Endothelial cell of umbilical vein (primary cell): ENCODE results near the gene GTF2H1. TPM values are rescaled to one million over a fixed set of nuclear protein-coding genes. Genes with fewer than 3 reads are reported as not detected.

Experiments
- BruUV-seq: library from RNA; stranded (reverse); fragments of 400-500 nt; replicated peaks from 2 replicates; lab custom pipeline; 2021; lab: Mats Ljungman, UMichigan
- CTCF ChIA-PET: fragments of 300-600, 350-600 bp; sonication (Branson Sonifier 250); formaldehyde crosslinking; loops from one replicate; lab custom pipeline; 2021; ENCODE audit warnings: antibody characterized with exemption, inconsistent platforms; lab: Charles Lee
- POLR2A ChIA-PET: fragments of 300-600, 350-600 bp; sonication (Branson Sonifier 250); formaldehyde crosslinking; loops from one replicate; lab custom pipeline; 2021; ENCODE audit warnings: antibody characterized with exemption, inconsistent platforms; lab: Charles Lee
- DNase-seq: peaks from one replicate; pipeline ENCODE4 v3.0.0-alpha.2; 2011; ENCODE audit warnings: low read depth, low spot score
- FAIRE-seq: peaks from 2 replicates; lab custom pipeline; 2011; peaks lifted over from hg19 to GRCh38; lab: Jason Lieb, UNC
- H2AFZ ChIP-seq: 2 replicates; pipeline ENCODE4 v1.6.0; 2012; ENCODE audit warnings: low read depth, low read length, control low read depth, inconsistent platforms
- H3K27ac ChIP-seq: 2 replicates; pipeline ENCODE4 v1.5.1; 2011; ENCODE audit warnings: low read depth, mild to moderate bottlenecking, control low read depth, low read length, moderate library complexity; ENCODE audit not compliant: insufficient read depth
- H3K27me3 ChIP-seq, 2 experiments: 2 replicates each; pipeline versions ENCODE4 v1.6.0 to v1.6.1; 2011; ENCODE audit warnings: low read length in 2 of 2, mixed read lengths in 1 of 2; ENCODE audit not compliant: control insufficient read depth in 2 of 2, insufficient read depth in 2 of 2
- H3K36me3 ChIP-seq, 2 experiments: 2 replicates in 1 of 2; 3 replicates in 1 of 2; pipeline ENCODE4 v1.5.1; 2011; ENCODE audit warnings: low read length in 2 of 2, mild to moderate bottlenecking in 1 of 2, moderate library complexity in 1 of 2; ENCODE audit not compliant: control insufficient read depth in 2 of 2, insufficient read depth in 2 of 2; ENCODE audit errors: extremely low read depth in 1 of 2
- H3K4me1 ChIP-seq: 3 replicates; pipeline ENCODE4 v1.5.1; 2011; ENCODE audit warnings: mild to moderate bottlenecking, low read length; ENCODE audit not compliant: control insufficient read depth, insufficient read depth; ENCODE audit errors: extremely low read depth
- H3K4me2 ChIP-seq: 2 replicates; pipeline ENCODE4 v1.6.1; 2011; ENCODE audit warnings: low read length, control low read depth, mixed read lengths; ENCODE audit not compliant: insufficient read depth
- H3K4me3 ChIP-seq, 3 experiments: fragments of 200-600 bp in 1 of 3; sonication (generic), shearing (Covaris generic) in 1 of 3; replicated peaks in 1 of 3; 2 replicates each; pipeline ENCODE4 v1.5.1; 2011 to 2016; ENCODE audit warnings: control low read depth in 3 of 3, low read length in 3 of 3, mild to moderate bottlenecking in 2 of 3, inconsistent platforms in 1 of 3, low read depth in 1 of 3, moderate library complexity in 1 of 3; ENCODE audit not compliant: insufficient read depth in 1 of 3
- H3K79me2 ChIP-seq: 2 replicates; pipeline ENCODE4 v1.6.0; 2012; ENCODE audit warnings: low read length, inconsistent platforms; ENCODE audit not compliant: control insufficient read depth, insufficient read depth
- H3K9ac ChIP-seq: replicated peaks from 2 replicates; pipeline ENCODE3; 2011; ENCODE audit warnings: low read length, control low read depth; ENCODE audit not compliant: insufficient read depth; ENCODE audit errors: extremely low read depth
- H3K9me1 ChIP-seq: replicated peaks from 3 replicates; pipeline ENCODE4 v1.6.0; 2011; ENCODE audit warnings: mild to moderate bottlenecking, low read length; ENCODE audit not compliant: control insufficient read depth, insufficient read depth; ENCODE audit errors: extremely low read depth
- H3K9me3 ChIP-seq: replicated peaks from 2 replicates; pipeline ENCODE4 v1.5.1; 2012; ENCODE audit warnings: low read length, inconsistent platforms; ENCODE audit not compliant: control insufficient read depth, insufficient read depth
- H4K20me1 ChIP-seq: replicated peaks from 2 replicates; pipeline ENCODE3; 2011; ENCODE audit warnings: mild to moderate bottlenecking, low read length; ENCODE audit not compliant: control insufficient read depth, insufficient read depth; ENCODE audit errors: extremely low read depth
- EZH2 ChIP-seq: IDR thresholded peaks from 2 replicates; pipeline ENCODE4 v1.6.1; 2012; ENCODE audit warnings: borderline replicate concordance, low read depth, mild to moderate bottlenecking, moderate library complexity, low read length, inconsistent platforms; ENCODE audit not compliant: severe bottlenecking
- FOS ChIP-seq: IDR thresholded peaks from 2 replicates; pipeline ENCODE4 v1.6.1; 2011; ENCODE audit warnings: mild to moderate bottlenecking, low read length, moderate library complexity, borderline replicate concordance; ENCODE audit not compliant: insufficient read depth
- GATA2 ChIP-seq: IDR thresholded peaks from 2 replicates; pipeline ENCODE4 v1.7.0; 2011; ENCODE audit warnings: low read depth, mild to moderate bottlenecking, moderate library complexity, mixed read lengths, low read length; ENCODE audit not compliant: insufficient read length, insufficient read depth
- JUN ChIP-seq: IDR thresholded peaks from 2 replicates; pipeline ENCODE4 v1.6.1; 2011; ENCODE audit warnings: borderline replicate concordance, low read depth; ENCODE audit not compliant: insufficient read length, insufficient read depth
- MYC ChIP-seq: IDR thresholded peaks from one replicate; pipeline ENCODE4 v1.6.1; 2011; ENCODE audit warnings: mild to moderate bottlenecking, low read depth, low read length
- POLR2A ChIP-seq: IDR thresholded peaks from 2 replicates; pipeline ENCODE4 v1.6.1; 2012; ENCODE audit warnings: low read depth, mild to moderate bottlenecking, control low read depth, low read length
- POLR2AphosphoS5 ChIP-seq: IDR thresholded peaks from 2 replicates; pipeline ENCODE4 v1.6.1; 2012; ENCODE audit warnings: low read depth, mild to moderate bottlenecking, control low read depth, low read length, moderate library complexity; ENCODE audit not compliant: insufficient read depth
- dilution Hi-C: fragments of 300-500 bp; cut with MboI; formaldehyde crosslinking; loops from one replicate; pipeline ENCODE4 v1.15.0; 2019; ENCODE audit warnings: low sequenced_read_pairs; ENCODE audit not compliant: extremely low pct_ligation_motif_present
- intact Hi-C: fragments of 100-400 bp; cut with micrococcal nuclease; formaldehyde crosslinking; loops from one replicate; pipeline ENCODE4 v1.10.0; 2022
- polyA plus RNA-seq, 4 experiments: library from polyadenylated mRNA; depleted of rRNA in 3 of 4; stranded (reverse) in 3 of 4; unstranded in 1 of 4; fragments of >200 nt; gene quantifications; 2 replicates each; pipeline versions ENCODE4 v1.2.1 to v1.2.3, GENCODE V29; 2011 to 2012; ENCODE audit warnings: missing spikeins in 1 of 4
- total RNA-seq: library from RNA; stranded (reverse); gene quantifications from 2 replicates; pipeline ENCODE4 v1.2.3, GENCODE V29; 2021
- TF ChIP-seq, protein P1 (sequence below): IDR thresholded peaks from 2 replicates; pipeline ENCODE4 v1.6.1; 2011; ENCODE audit not compliant: insufficient read depth, insufficient read length
- TF ChIP-seq, protein P2 (sequence below), 2 donors: IDR thresholded peaks; 1 replicate in 1 of 2; 2 replicates in 1 of 2; pipeline ENCODE4 v1.5.1; 2011; ENCODE audit warnings: low read length in 2 of 2, mild to moderate bottlenecking in 2 of 2, moderate library complexity in 2 of 2, control low read depth in 1 of 2, inconsistent platforms in 1 of 2, low read depth in 1 of 2; ENCODE audit not compliant: insufficient read depth in 1 of 2; ENCODE audit errors: extremely low read depth in 1 of 2

Gene GTF2H1
- total and polyA plus RNA-seq, 2 donors (not counting 3 experiments of a cell fraction or from before 2014, with no cell fraction given) = 15.7 to 47.7 TPM

DNA sequence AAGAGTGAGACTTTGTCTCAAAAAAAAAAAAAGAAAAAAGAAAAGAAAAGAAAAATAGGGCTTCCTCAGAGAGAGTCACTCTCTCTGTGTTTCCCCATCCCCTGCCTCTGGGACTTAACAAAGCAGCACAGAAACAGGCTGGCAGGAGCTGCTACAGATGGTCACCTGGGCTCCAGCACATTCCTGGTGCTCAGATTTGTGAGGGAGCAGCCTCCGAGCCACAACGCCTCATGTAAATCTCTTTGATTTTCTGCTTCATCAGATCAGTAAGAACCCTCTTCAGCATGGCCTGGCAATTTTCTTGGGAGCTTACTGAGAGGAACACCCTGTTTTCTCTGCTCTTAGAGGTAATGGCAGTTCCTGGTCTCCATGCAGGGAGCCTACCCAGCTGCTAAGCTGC, 56.8 kb downstream of the GTF2H1 start:
- Histone ChIP-seq H4K20me1 (no peaks in the 10 kb centered on the region), H3K27ac (no peak overlapping the region), H2AFZ (no peak overlapping the region), H3K27me3 (no peaks in the 10 kb centered on the region), H3K79me2 (no peaks in the 10 kb centered on the region), H3K4me1 (peaks cover 15% of the 10 kb centered on the region), H3K9me1 (no peaks in the 10 kb centered on the region), H3K36me3 (no peaks in the 10 kb centered on the region), H3K9ac (no peak overlapping the region), H3K9me3 (no peaks in the 10 kb centered on the region), H3K4me3 (no peak overlapping the region), H3K4me2 (no peak overlapping the region)
- FAIRE-seq = no peak
- intact Hi-C loops = no loop called here
- BruUV-seq = no TSS peak
- ChIA-PET POLR2A (no interaction called here), CTCF (interaction anchor here (0.8 kb wide), 1 partner anchor 15 kb away, joined by 3 read pairs; the partner anchor contains the start of gene LDHA)
- no peak for DNase-seq
- TF ChIP-seq JUN (no peak), GATA2 (no peak), POLR2AphosphoS5 (no peak), FOS (no peak), MYC (no peak), EZH2 (no peak), POLR2A (no peak)
- TF ChIP-seq, protein P1, sequence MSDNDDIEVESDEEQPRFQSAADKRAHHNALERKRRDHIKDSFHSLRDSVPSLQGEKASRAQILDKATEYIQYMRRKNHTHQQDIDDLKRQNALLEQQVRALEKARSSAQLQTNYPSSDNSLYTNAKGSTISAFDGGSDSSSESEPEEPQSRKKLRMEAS = no peak
- TF ChIP-seq, protein P2, sequence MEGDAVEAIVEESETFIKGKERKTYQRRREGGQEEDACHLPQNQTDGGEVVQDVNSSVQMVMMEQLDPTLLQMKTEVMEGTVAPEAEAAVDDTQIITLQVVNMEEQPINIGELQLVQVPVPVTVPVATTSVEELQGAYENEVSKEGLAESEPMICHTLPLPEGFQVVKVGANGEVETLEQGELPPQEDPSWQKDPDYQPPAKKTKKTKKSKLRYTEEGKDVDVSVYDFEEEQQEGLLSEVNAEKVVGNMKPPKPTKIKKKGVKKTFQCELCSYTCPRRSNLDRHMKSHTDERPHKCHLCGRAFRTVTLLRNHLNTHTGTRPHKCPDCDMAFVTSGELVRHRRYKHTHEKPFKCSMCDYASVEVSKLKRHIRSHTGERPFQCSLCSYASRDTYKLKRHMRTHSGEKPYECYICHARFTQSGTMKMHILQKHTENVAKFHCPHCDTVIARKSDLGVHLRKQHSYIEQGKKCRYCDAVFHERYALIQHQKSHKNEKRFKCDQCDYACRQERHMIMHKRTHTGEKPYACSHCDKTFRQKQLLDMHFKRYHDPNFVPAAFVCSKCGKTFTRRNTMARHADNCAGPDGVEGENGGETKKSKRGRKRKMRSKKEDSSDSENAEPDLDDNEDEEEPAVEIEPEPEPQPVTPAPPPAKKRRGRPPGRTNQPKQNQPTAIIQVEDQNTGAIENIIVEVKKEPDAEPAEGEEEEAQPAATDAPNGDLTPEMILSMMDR (IDR thresholded peaks at IDR 0.05; ENCODE audit: extremely low read depth in 1 of 2, insufficient read depth in 1 of 2, low read depth in 1 of 2, low read length in 2 of 2) = no peak
- dilution Hi-C loops = no loop called here
